HG03442 (cell line): ENCODE data around the gene ESYT2.
"Not testable (repeated sequence)": the region's sequence is repeated elsewhere in the genome, so short reads cannot be mapped to it uniquely, and the experiment has no call there.

Experiments used
- ATAC-seq: cut with Tn5 transposase; IDR thresholded peaks from one replicate; pipeline ENCODE4 v1.9.1; 2021; ENCODE audit warnings: mild to moderate bottlenecking, moderate library complexity; ENCODE audit not compliant: unreplicated experiment

ESYT2 gene

GRCh38 chr7:158699341-158699740 is 130.0 kb downstream of the ESYT2 start:
- ATAC-seq: no peak

GRCh38 chr7:158698657-158699195 is 130.6 kb downstream of the ESYT2 start:
- ATAC-seq: no peak

- not testable (repeated sequence) for ATAC-seq
Measured at GRCh38 chr7:158697597-158697996, 131.7 kb downstream of the ESYT2 start.

GRCh38 chr7:158695726-158696452 is 133.4 kb downstream of the ESYT2 start:
- ATAC-seq: peak; percentile 87

- no peak for ATAC-seq
Measured at GRCh38 chr7:158695056-158695455, 134.3 kb downstream of the ESYT2 start.

- ATAC-seq: no peak
Measured at GRCh38 chr7:158694650-158695049, 134.7 kb downstream of the ESYT2 start.

GRCh38 chr7:158689488-158689887 is 139.8 kb downstream of the ESYT2 start:
- no peak for ATAC-seq

- no peak for ATAC-seq
Measured at GRCh38 chr7:158687406-158687805, 141.9 kb downstream of the ESYT2 start.

GRCh38 chr7:158685693-158686092 is 143.6 kb downstream of the ESYT2 start:
- no peak for ATAC-seq

GRCh38 chr7:158684329-158684728 is 145.0 kb downstream of the ESYT2 start:
- ATAC-seq: no peak

GRCh38 chr7:158683541-158683940 is 145.8 kb downstream of the ESYT2 start:
- no peak for ATAC-seq

GRCh38 chr7:158682456-158682855 is 146.9 kb downstream of the ESYT2 start:
- ATAC-seq: no peak
